Right cardiac atrium (tissue), 5 donors: ENCODE data around the gene DARS1. TPM values are rescaled to one million over a fixed set of nuclear protein-coding genes. Genes with fewer than 3 reads are reported as not detected.
A peak's percentile ranks its signal among the peaks of the same experiment; 100 is the strongest.
"Not testable (repeated sequence)": the region's sequence is repeated elsewhere in the genome, so short reads cannot be mapped to it uniquely, and the experiment has no call there.

Experiments used
- ATAC-seq, 2 donors: fragments of 200-7000 bp; cut with Tn5 transposase; one replicate each; pipeline versions ENCODE4 v1.8.0 to v1.9.1; 2020; ENCODE audit warnings: moderate library complexity in 2 of 2, mild to moderate bottlenecking in 1 of 2
- DNase-seq, 3 donors: peaks; one replicate each; pipeline ENCODE4 v3.0.0-alpha.2; 2020
- H3K27ac ChIP-seq: one replicate; pipeline ENCODE4 v1.5.1; 2013; ENCODE audit warnings: mild to moderate bottlenecking, low read length, control low read depth, moderate library complexity
- H3K27me3 ChIP-seq: one replicate; pipeline ENCODE4 v1.6.1; 2013; ENCODE audit not compliant: control insufficient read depth, insufficient read depth
- H3K4me1 ChIP-seq: one replicate; pipeline ENCODE4 v1.6.1; 2013; ENCODE audit warnings: low read length; ENCODE audit not compliant: control insufficient read depth, insufficient read depth
- H3K4me3 ChIP-seq: one replicate; pipeline ENCODE4 v1.5.1; 2013; ENCODE audit warnings: low read length, control low read depth
- H3K9me3 ChIP-seq: one replicate; pipeline ENCODE4 v1.6.1; 2013; ENCODE audit warnings: low read length; ENCODE audit not compliant: control insufficient read depth
- WGBS: extraction: QIAGEN DNeasy Blood & Tissue Kit; methylation state at CpG from one replicate; pipeline ENCODE4 v1.1.7; 2013; 5-methylcytosine and 5-hydroxymethylcytosine counted together
- intact Hi-C, 4 donors: fragments of 100-400 bp; cut with DNase I; formaldehyde crosslinking; loops; one replicate each; pipeline versions ENCODE4 v1.11.0 to v1.14.0; 2022 to 2023
- polyA plus RNA-seq: library from polyadenylated mRNA; stranded (reverse); fragments of 200-250 nt; gene quantifications from one replicate; pipeline ENCODE4 v1.2.3, GENCODE V29; 2013
- total RNA-seq, 4 donors: library from RNA; stranded (reverse); fragmentation: NEBNext Ultra II Directional; extraction: Animal tissue kit (Norgen Biotek cat#: 25700); gene quantifications; one replicate each; pipeline ENCODE4 v1.2.1, GENCODE V29; 2021
- donor health status: healthy with polysubstance abuse.
- donor health status: DM: no; HTN: yes; CAD: no.
- donor health status: DM: no; HTN: no; CAD: no.
- donor health status: DM: no; HTN: yes; CAD: no; lungs with severe emphysema.
- donor health status: DM: yes; HTN: yes; CAD: no.

DARS1 gene
- total and polyA plus RNA-seq, 5 donors = 50.0 to 63.4 (median 54.4) TPM

DNA sequence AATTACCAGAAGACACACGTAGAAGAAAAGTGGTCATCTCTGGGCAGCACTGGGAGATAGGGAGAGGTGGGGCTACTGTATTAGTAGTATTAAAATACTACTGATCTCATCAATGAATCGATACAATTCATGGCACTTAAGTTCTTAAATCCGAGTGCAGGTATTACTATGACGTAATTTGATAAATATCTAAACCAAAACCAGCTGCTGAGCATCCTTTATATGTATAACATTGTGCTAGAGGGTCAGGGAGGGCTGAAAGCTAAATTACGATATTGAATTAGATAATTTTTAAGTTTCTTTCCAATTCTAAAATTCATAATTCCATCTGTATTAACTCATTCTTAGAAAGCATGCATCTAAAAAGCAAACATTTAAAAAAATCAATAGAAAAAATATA lies 25.3 kb downstream of the DARS1 start:
- no peaks in the 10 kb centered on the region for H3K27me3 ChIP-seq
- ATAC-seq (no peak), DNase-seq (no peak)
- H3K9me3 ChIP-seq = no peaks in the 10 kb centered on the region
- peaks cover 3% of the 10 kb centered on the region for H3K4me1 ChIP-seq
- 73% methylated on average over 5 of the region's 5 CpGs for WGBS
- no peak overlapping the region for H3K27ac ChIP-seq
- intact Hi-C loops = no loop called here
- no peak overlapping the region for H3K4me3 ChIP-seq

DNA sequence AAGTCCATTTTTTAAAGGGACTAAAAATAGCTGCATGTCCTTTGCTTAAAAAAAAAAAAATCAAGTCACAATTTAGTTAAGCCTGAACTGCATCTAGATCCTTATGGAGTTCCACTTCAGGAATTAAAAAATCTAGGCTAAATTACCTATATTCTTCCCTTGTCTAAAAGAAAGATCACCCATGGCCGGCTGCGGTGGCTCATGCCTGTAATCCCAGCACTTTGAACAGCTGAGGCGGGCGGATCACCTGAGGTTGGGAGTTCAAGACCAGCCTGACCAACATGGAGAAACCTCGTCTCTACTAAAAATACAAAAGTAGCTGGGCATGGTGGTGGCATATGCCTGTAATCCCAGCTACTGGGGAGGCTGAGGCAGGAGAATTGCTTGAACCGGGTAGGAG lies 26.5 kb downstream of the DARS1 start:
- H3K4me1 ChIP-seq, H3K4me3 ChIP-seq, intact Hi-C loops, H3K27me3 ChIP-seq, H3K9me3 ChIP-seq, H3K27ac ChIP-seq, ATAC-seq: not testable (repeated sequence)
- peak in 1 of 3 donors; percentile 40 for DNase-seq
- 96% methylated on average over 6 of the region's 6 CpGs for WGBS

DNA sequence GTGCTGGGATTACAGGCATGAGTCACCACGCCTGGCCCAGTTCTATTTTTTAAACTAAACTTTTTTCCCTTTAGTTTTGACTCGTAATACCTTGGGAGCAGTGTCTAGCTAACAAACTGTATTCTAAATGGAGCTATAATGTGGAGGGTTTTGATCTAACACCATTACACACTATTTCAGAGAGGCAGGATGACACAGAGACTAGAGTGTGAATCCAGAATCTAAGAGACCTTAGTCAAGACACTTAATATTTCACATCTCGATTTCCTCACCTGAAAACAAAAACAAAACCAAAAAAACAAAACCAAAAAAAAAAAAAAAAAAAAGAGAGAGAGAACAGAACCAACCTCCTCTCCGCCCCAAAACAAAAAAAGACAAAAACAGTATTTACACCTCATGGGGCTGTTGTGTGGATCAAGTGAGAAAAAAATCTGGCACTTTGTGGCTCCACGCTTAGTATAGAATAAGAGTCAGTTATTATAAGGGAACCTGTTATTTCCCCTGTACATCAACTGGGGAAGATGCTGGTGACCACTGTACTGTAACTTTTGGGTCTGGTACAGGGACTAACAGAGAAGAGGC lies 31.3 kb downstream of the DARS1 start:
- 98% methylated on average over 5 of the region's 5 CpGs for WGBS
- ATAC-seq = no peak
- intact Hi-C loops = no loop called here
- H3K4me3 ChIP-seq = no peak overlapping the region
- H3K27ac ChIP-seq = no peak overlapping the region
- DNase-seq = no peak
- no peaks in the 10 kb centered on the region for H3K9me3 ChIP-seq
- peaks cover 6% of the 10 kb centered on the region for H3K4me1 ChIP-seq
- no peaks in the 10 kb centered on the region for H3K27me3 ChIP-seq

DNA sequence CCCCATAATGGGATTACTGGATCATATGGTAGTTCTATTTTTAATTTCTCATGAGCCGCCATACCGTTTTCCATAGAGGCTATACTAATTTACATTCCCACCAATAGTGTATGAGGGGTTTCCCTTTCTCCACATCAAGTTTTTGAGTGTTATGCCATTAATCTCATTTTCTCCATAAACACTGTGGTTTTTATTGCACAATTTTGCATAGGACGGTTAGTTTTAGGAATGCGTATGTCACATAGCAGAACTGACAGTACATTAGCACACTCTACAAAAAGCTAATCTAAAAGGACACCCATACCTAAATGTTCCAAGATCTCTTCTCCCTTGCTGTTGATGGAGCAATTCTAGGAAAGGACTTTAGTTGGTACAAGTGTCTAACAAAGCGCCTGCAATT lies 32.5 kb downstream of the DARS1 start:
- no peak overlapping the region for H3K4me3 ChIP-seq
- no peaks in the 10 kb centered on the region for H3K27me3 ChIP-seq
- DNase-seq (no peak), ATAC-seq (no peak)
- WGBS = 93% methylated on average over 5 of the region's 5 CpGs
- peaks cover 4% of the 10 kb centered on the region for H3K4me1 ChIP-seq
- no peaks in the 10 kb centered on the region for H3K9me3 ChIP-seq
- H3K27ac ChIP-seq = no peak overlapping the region
- intact Hi-C loops = no loop called here

DNA sequence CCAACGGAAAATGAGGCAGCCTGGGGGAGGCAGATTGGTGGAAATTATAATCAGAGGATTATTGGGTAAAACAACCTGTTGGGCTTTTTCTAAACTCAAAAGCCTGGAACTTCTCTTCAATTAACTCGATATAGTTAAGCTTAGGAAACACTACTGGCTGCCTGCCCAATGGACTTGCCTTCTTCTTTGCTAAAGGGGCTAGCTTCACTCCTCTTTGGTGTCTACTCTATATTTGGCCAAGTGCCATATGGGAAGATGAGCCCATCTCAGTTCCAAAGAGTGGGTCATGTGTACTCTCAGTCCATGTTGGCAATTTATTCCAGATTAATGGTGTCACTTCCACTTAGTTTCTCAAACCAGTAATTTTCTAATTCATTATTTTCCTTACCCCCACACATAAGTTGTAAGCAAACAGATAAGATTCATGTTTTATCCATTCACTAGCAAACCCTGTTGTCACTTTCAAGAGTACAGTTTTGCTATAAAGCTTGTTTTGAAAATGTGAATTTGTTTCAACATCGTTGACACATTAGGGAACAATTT lies 34.3 kb downstream of the DARS1 start:
- Histone ChIP-seq H3K4me3 (no peak overlapping the region), H3K9me3 (no peaks in the 10 kb centered on the region), H3K27ac (no peak overlapping the region), H3K4me1 (peaks cover 4% of the 10 kb centered on the region), H3K27me3 (no peaks in the 10 kb centered on the region)
- WGBS = 81% methylated on average over 3 of the region's 3 CpGs
- ATAC-seq (no peak), DNase-seq (no peak)
- intact Hi-C loops = no loop called here

DNA sequence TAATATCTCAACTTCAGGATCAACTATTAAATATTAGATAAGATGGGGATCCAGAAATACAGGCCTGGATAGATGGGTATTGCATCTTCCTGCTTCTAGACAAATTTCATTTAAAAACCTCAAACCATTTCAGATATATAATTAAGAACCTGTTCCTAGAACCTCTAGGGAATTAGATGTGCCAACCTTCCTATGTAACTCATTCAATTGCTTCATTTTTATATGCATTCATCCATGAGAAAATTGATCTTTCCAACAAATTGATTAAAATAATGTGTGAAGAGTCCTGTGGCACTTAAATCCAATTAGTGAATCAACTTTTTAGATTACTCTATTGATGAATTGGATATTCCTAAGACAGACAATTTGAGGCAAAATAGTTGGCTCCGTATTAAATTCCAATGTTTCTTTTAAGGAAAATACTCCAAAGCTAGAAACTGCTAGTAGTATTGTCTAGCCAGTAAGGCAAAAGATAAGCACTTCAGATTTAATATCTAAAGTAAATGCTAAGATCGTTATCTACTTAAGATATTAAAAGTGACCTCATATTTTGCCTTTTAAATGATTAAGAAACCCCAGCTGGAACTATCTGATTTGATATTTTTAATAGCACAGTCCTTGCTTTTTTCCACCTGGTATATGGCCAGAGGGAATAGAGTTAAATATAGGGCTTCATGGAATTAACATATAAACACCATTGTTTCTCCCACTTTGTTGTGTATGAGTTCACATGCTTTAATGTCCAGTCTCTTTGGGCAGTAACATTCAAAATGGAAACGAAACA lies 35.8 kb downstream of the DARS1 start:
- Histone ChIP-seq H3K27me3 (no peaks in the 10 kb centered on the region), H3K4me1 (peaks cover 3% of the 10 kb centered on the region), H3K4me3 (no peak overlapping the region), H3K27ac (no peak overlapping the region), H3K9me3 (no peaks in the 10 kb centered on the region)
- WGBS = 70% methylated on average over 3 of the region's 3 CpGs
- ATAC-seq (no peak), DNase-seq (no peak)
- intact Hi-C loops = no loop called here

DNA sequence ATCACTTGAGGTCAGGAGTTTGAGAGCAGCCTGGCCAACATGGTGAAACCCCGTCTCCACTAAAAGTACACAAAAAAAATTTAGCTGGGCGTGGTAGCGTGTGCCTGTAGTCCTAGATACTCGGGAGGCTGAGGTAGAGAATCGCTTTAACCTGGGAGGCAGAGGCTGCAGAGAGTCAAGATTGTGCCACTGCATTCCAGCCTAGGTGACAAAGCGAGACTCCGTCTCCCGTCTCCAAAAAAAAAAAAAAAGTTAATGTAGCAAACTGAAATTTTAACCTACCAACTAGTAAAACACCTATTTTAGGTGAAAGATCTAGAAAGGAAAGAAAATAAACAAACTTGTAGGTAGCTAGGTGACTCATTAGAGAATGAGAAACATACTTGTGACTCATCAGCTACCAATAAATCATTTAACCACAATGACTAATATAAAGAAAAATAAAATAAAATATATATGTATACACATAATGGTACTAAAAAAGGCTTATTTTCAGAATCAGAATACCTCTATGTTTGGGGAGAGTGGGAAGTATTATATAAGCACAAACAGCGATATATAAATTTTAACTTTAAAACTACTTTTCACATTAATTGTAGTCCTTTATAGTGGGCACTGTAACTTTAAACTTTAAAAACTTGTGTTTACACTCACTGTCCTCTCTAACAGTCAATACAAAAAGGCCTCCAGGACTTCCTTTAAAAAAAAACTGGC lies 36.6 kb downstream of the DARS1 start:
- peaks cover 3% of the 10 kb centered on the region for H3K4me1 ChIP-seq
- no peaks in the 10 kb centered on the region for H3K9me3 ChIP-seq
- no peak for DNase-seq
- H3K27me3 ChIP-seq = no peaks in the 10 kb centered on the region
- H3K4me3 ChIP-seq = no peak overlapping the region
- intact Hi-C loops = no loop called here
- ATAC-seq = no peak
- 90% methylated on average over 9 of the region's 9 CpGs for WGBS
- no peak overlapping the region for H3K27ac ChIP-seq

DNA sequence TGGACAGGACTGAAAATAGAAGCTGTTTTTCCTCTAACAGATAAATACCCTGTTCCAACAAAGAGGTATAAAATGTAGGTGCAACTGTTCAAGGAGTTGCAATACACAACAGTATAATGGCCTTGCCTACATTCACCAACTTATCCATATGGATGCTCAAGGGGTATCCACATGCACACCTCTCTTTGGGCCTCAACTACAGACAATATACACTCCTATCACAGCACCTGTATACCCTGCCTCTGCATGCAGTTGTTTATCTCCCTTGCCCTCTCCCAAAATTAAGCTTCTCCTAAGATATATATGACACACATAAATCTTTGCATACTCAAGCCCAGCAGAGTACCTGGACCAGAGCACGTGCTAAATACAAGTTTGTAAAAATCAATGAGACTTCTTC lies 37.3 kb downstream of the DARS1 start:
- peaks cover 3% of the 10 kb centered on the region for H3K4me1 ChIP-seq
- H3K4me3 ChIP-seq = no peak overlapping the region
- DNase-seq (no peak), ATAC-seq (no peak)
- no peak overlapping the region for H3K27ac ChIP-seq
- no peaks in the 10 kb centered on the region for H3K27me3 ChIP-seq
- WGBS = 93% methylated on average over 1 of the region's 1 CpG
- intact Hi-C loops = no loop called here
- no peaks in the 10 kb centered on the region for H3K9me3 ChIP-seq

DNA sequence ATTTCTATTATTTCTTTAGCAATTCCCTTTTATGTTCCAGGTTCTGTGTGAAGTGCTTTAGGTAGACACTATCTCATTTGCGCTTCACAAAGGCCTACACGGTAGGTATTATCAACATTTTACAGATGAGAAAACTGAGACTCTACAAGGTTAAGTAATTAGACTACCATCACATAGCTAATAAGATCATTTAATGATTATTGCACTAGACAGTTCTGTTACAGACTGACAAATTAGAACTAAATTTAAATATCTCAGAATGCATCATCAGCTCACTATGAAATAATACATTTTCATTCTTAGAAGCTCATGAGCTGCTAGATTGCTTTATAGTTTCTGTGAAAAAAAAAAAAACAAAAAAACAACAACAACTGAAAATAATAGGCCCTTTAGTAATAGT lies 37.9 kb downstream of the DARS1 start:
- peaks cover 3% of the 10 kb centered on the region for H3K4me1 ChIP-seq
- no peak for DNase-seq
- H3K27ac ChIP-seq = no peak overlapping the region
- no peaks in the 10 kb centered on the region for H3K27me3 ChIP-seq
- 97% methylated on average over 2 of the region's 2 CpGs for WGBS
- ATAC-seq = no peak
- no peak overlapping the region for H3K4me3 ChIP-seq
- intact Hi-C loops = no loop called here
- no peaks in the 10 kb centered on the region for H3K9me3 ChIP-seq

DNA sequence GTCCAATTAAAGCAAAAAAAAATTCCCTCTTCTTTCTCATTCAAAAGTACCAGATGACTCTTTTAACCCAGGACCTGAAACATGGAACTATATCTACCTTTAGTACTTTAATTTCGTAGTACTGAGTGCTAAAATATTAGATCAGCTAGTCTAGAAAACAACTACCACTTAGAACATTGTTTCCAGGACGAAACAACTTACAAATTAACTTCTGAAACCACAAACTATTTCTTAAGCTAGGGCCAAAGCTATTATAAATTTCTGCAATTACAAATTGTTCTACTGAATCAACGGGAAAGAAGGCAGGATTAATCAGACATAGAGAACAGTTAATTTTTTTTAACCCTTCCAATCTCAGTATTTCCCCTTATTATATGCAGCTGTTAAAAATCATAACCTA lies 39.9 kb downstream of the DARS1 start:
- 85% methylated on average over 3 of the region's 3 CpGs for WGBS
- intact Hi-C loops = no loop called here
- H3K4me1 ChIP-seq = no peaks in the 10 kb centered on the region

DNA sequence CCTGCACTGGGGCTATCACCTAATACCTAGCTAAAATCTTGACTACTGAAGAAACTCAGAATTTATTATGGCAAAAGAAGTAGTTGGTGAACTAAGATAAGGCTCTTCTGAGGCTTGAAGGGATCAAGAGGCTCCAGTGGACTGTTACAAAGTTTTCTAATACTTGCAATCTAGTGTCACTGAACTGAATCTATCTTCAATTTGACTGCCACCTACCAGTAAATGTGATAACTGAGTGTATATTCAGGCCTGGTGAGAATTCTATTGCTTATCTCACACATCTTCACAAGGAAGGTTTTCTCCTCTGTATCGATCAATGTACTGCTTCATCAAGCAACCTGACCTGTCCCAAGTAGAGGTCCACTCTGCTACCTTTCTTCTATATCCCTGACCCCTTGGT lies 40.8 kb downstream of the DARS1 start:
- 91% methylated on average over 1 of the region's 1 CpG for WGBS

More for the DNA sequence above, 39.9 kb downstream of the DARS1 start:
- Histone ChIP-seq H3K27ac (no peak overlapping the region), H3K4me3 (no peak overlapping the region), H3K9me3 (no peaks in the 10 kb centered on the region), H3K27me3 (no peaks in the 10 kb centered on the region)
- DNase-seq = no peak
- ATAC-seq = no peak

More for the DNA sequence above, 40.8 kb downstream of the DARS1 start:
- no peaks in the 10 kb centered on the region for H3K27me3 ChIP-seq
- no peak overlapping the region for H3K27ac ChIP-seq
- ATAC-seq = no peak
- no peak overlapping the region for H3K4me3 ChIP-seq
- DNase-seq = no peak
- intact Hi-C loops = no loop called here
- H3K4me1 ChIP-seq = no peaks in the 10 kb centered on the region
- no peaks in the 10 kb centered on the region for H3K9me3 ChIP-seq
